GM12878 (cell line): Measurements from ENCODE around the gene ETV6.

Experiments used
- CTCF ChIP-seq, 3 experiments: IDR thresholded peaks in 2 of 3; conservative IDR thresholded peaks in 1 of 3; 2 replicates each; pipeline ENCODE4 v1.5.1; 2011; ENCODE audit warnings: low read depth in 3 of 3, low read length in 3 of 3, mild to moderate bottlenecking in 3 of 3, control low read depth in 2 of 3, moderate library complexity in 2 of 3, inconsistent platforms in 1 of 3, mixed read lengths in 1 of 3; ENCODE audit not compliant: control insufficient read depth in 2 of 3, insufficient read depth in 1 of 3; ENCODE audit errors: extremely low read depth in 1 of 3
- EED ChIP-seq: sonication (generic); IDR thresholded peaks from 2 replicates; pipeline ENCODE4 v1.6.1; 2016; ENCODE audit warnings: antibody characterized with exemption, low read depth
- ETV6 ChIP-seq, 2 experiments: fragments of 450-650 bp in 1 of 2; IDR thresholded peaks in 1 of 2; conservative IDR thresholded peaks in 1 of 2; 2 replicates each; pipeline ENCODE4 v1.6.1; 2014; ENCODE audit warnings: antibody characterized with exemption in 1 of 2, borderline replicate concordance in 1 of 2, low read depth in 1 of 2, mild to moderate bottlenecking in 1 of 2, moderate library complexity in 1 of 2
- PML ChIP-seq: IDR thresholded peaks from 2 replicates; pipeline ENCODE4 v1.6.1; 2012; ENCODE audit warnings: low read length, inconsistent platforms
- SP1 ChIP-seq: IDR thresholded peaks from one replicate; pipeline ENCODE4 v1.6.1; 2011; ENCODE audit warnings: low read depth, low read length
- TARDBP ChIP-seq: IDR thresholded peaks from 2 replicates; pipeline ENCODE4 v1.6.1; 2016; ENCODE audit warnings: borderline replicate concordance
- YBX1 ChIP-seq: fragments of 450-650 bp; IDR thresholded peaks from 2 replicates; pipeline ENCODE4 v1.6.1; 2016; ENCODE audit warnings: antibody characterized with exemption

- TF ChIP-seq SP1 (no peak), ETV6 (conservative IDR thresholded peaks at IDR 0.05 in 1 of 2, IDR thresholded peaks at IDR 0.05 in 1 of 2; ENCODE audit: borderline replicate concordance in 1 of 2, low read depth in 1 of 2) (no peak), TARDBP (no peak), CTCF (IDR thresholded peaks at IDR 0.05 in 2 of 3, conservative IDR thresholded peaks at IDR 0.05 in 1 of 3; ENCODE audit: control insufficient read depth in 2 of 3, extremely low read depth in 1 of 3, insufficient read depth in 1 of 3, low read depth in 3 of 3, low read length in 3 of 3) (no peak), EED (peak; percentile 55; the same call in 1 of the 2 replicates), YBX1 (no peak), PML (no peak)
These were observed 73.2 kb downstream of the ETV6 start for GRCh38 chr12:11722578-11723138.
